T follicular helper cell (primary cell): ENCODE data around the gene CHMP4B.

Experiments used
- DNase-seq: peaks from one replicate; pipeline ENCODE4 v3.0.0-alpha.2; 2020; ENCODE audit warnings: low read depth
- total RNA-seq, 2 experiments: gene quantifications; one replicate each; lab custom pipeline; 2026; lab: John Stamatoyannopoulos, UW

Gene CHMP4B
- 54.4 to 55.2 reads per million in 2 experiments for total RNA-seq

- peak; percentile 99 for DNase-seq
Observed at GRCh38 chr20:33810885-33811775, at the start of gene CHMP4B. Gene CHMP4B, plus strand, starts transcription at chr20:33811348. Its CDS starts 121 bp downstream, at chr20:33811469.

- DNase-seq: no peak
Observed at GRCh38 chr20:33761698-33762250, 49.4 kb upstream of the CHMP4B start.

GRCh38 chr20:33765099-33765498 lies 46.0 kb upstream of the CHMP4B start:
- DNase-seq: no peak

GRCh38 chr20:33765592-33765991 lies 45.6 kb upstream of the CHMP4B start:
- DNase-seq: no peak

- DNase-seq: no peak
Observed at GRCh38 chr20:33766686-33767085, 44.5 kb upstream of the CHMP4B start.

- DNase-seq: no peak
Observed at GRCh38 chr20:33767777-33768138, 43.4 kb upstream of the CHMP4B start.

GRCh38 chr20:33769043-33769442 lies 42.1 kb upstream of the CHMP4B start:
- no peak for DNase-seq

GRCh38 chr20:33770005-33770404 lies 41.1 kb upstream of the CHMP4B start:
- no peak for DNase-seq

- no peak for DNase-seq
Observed at GRCh38 chr20:33771938-33772337, 39.2 kb upstream of the CHMP4B start.

GRCh38 chr20:33772439-33772838 lies 38.7 kb upstream of the CHMP4B start:
- DNase-seq: no peak

GRCh38 chr20:33773412-33774089 lies 37.6 kb upstream of the CHMP4B start:
- DNase-seq: no peak

- no peak for DNase-seq
Observed at GRCh38 chr20:33777816-33778215, 33.3 kb upstream of the CHMP4B start.

- DNase-seq: no peak
Observed at GRCh38 chr20:33781133-33781532, 30.0 kb upstream of the CHMP4B start.

GRCh38 chr20:33781945-33782344 lies 29.2 kb upstream of the CHMP4B start:
- DNase-seq: no peak

- no peak for DNase-seq
Observed at GRCh38 chr20:33783256-33783655, 27.9 kb upstream of the CHMP4B start.

- no peak for DNase-seq
Observed at GRCh38 chr20:33783818-33784217, 27.3 kb upstream of the CHMP4B start.

- DNase-seq: no peak
Observed at GRCh38 chr20:33784225-33784624, 26.9 kb upstream of the CHMP4B start.

GRCh38 chr20:33785503-33785902 lies 25.6 kb upstream of the CHMP4B start:
- no peak for DNase-seq

GRCh38 chr20:33787253-33787891 lies 23.8 kb upstream of the CHMP4B start:
- no peak for DNase-seq

- DNase-seq: no peak
Observed at GRCh38 chr20:33788351-33789049, 22.6 kb upstream of the CHMP4B start.

- no peak for DNase-seq
Observed at GRCh38 chr20:33789109-33789857, 21.9 kb upstream of the CHMP4B start.
